ENCODE results near the gene VAMP5. TPM values are rescaled to one million over a fixed set of nuclear protein-coding genes. Genes with fewer than 3 reads are reported as not detected.

The VAMP5 gene
- total and polyA plus RNA-seq, 4 donors = 9.7 to 74.6 (median 40.2) TPM

GRCh38 chr2:85582492-85582891, 1.7 kb upstream of the VAMP5 start:
- Histone ChIP-seq H3K4me3 (ENCODE audit: low read depth in 1 of 3, low read length in 3 of 3) (no peak overlapping the region), H3K9ac (ENCODE audit: low read depth in 1 of 2, low read length in 2 of 2) (no peak overlapping the region), H3K9me3 (ENCODE audit: control insufficient read depth in 4 of 4, low read length in 3 of 4) (no peaks in the 10 kb centered on the region), H3K27me3 (ENCODE audit: control insufficient read depth in 4 of 4, insufficient read depth in 4 of 4, low read length in 3 of 4) (no peaks in the 10 kb centered on the region), H3K36me3 (ENCODE audit: control insufficient read depth in 4 of 4, insufficient read depth in 3 of 4, low read depth in 1 of 4, low read length in 3 of 4) (peaks cover 0 to 7% (median 2%) of the 10 kb centered on the region in 4 donors), H3K27ac (ENCODE audit: low read depth in 1 of 2, low read length in 2 of 2) (no peak overlapping the region), H3K4me1 (ENCODE audit: control insufficient read depth in 4 of 4, insufficient read depth in 4 of 4, low read length in 3 of 4) (peaks cover 12 to 41% (median 31%) of the 10 kb centered on the region in 4 donors)
- 80% methylated on average over 1 of the region's 1 CpG for WGBS
- DNase-seq (ENCODE audit: low spot score) = no peak
- no peak for TF ChIP-seq CTCF (IDR thresholded peaks at IDR 0.05; ENCODE audit: low read depth, low read length, missing input control)
- TF ChIP-seq, protein P1, sequence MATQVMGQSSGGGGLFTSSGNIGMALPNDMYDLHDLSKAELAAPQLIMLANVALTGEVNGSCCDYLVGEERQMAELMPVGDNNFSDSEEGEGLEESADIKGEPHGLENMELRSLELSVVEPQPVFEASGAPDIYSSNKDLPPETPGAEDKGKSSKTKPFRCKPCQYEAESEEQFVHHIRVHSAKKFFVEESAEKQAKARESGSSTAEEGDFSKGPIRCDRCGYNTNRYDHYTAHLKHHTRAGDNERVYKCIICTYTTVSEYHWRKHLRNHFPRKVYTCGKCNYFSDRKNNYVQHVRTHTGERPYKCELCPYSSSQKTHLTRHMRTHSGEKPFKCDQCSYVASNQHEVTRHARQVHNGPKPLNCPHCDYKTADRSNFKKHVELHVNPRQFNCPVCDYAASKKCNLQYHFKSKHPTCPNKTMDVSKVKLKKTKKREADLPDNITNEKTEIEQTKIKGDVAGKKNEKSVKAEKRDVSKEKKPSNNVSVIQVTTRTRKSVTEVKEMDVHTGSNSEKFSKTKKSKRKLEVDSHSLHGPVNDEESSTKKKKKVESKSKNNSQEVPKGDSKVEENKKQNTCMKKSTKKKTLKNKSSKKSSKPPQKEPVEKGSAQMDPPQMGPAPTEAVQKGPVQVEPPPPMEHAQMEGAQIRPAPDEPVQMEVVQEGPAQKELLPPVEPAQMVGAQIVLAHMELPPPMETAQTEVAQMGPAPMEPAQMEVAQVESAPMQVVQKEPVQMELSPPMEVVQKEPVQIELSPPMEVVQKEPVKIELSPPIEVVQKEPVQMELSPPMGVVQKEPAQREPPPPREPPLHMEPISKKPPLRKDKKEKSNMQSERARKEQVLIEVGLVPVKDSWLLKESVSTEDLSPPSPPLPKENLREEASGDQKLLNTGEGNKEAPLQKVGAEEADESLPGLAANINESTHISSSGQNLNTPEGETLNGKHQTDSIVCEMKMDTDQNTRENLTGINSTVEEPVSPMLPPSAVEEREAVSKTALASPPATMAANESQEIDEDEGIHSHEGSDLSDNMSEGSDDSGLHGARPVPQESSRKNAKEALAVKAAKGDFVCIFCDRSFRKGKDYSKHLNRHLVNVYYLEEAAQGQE (IDR thresholded peaks at IDR 0.05) = no peak
- TF ChIP-seq RXRA (IDR thresholded peaks at IDR 0.05) = no peak
- no peak for TF ChIP-seq YY1 (IDR thresholded peaks at IDR 0.05)
- no peak for TF ChIP-seq FOXA1 (IDR thresholded peaks at IDR 0.05)
- TF ChIP-seq RAD21 (IDR thresholded peaks at IDR 0.05) = no peak
- TF ChIP-seq FOXA2 (IDR thresholded peaks at IDR 0.05) = no peak

GRCh38 chr2:85583667-85584353, 421 bp upstream of the VAMP5 start:
- peak overlapping the region; percentile 27 to 71 (median 70) for H3K4me3 ChIP-seq (ENCODE audit: low read depth in 1 of 3, low read length in 3 of 3)
- no peaks in the 10 kb centered on the region for H3K27me3 ChIP-seq (ENCODE audit: control insufficient read depth in 4 of 4, insufficient read depth in 4 of 4, low read length in 3 of 4)
- peak overlapping the region; percentile 85 to 89 for H3K27ac ChIP-seq (ENCODE audit: low read depth in 1 of 2, low read length in 2 of 2)
- peaks cover 12 to 34% (median 22%) of the 10 kb centered on the region in 4 donors for H3K4me1 ChIP-seq (ENCODE audit: control insufficient read depth in 4 of 4, insufficient read depth in 4 of 4, low read length in 3 of 4)
- peaks cover 0 to 7% (median 2%) of the 10 kb centered on the region in 4 donors for H3K36me3 ChIP-seq (ENCODE audit: control insufficient read depth in 4 of 4, insufficient read depth in 3 of 4, low read depth in 1 of 4, low read length in 3 of 4)
- 29% methylated on average over 16 of the region's 16 CpGs for WGBS
- peak overlapping the region in 1 of 2 donors; percentile 3 for H3K9ac ChIP-seq (ENCODE audit: low read depth in 1 of 2, low read length in 2 of 2)
- no peak for DNase-seq (ENCODE audit: low spot score)
- TF ChIP-seq GABPA (IDR thresholded peaks at IDR 0.05 in 1 of 2, conservative IDR thresholded peaks at IDR 0.05 in 1 of 2) = no peak
- no peak for TF ChIP-seq EGR1 (IDR thresholded peaks at IDR 0.05; ENCODE audit: low read depth in 2 of 2)
- TF ChIP-seq RXRA (IDR thresholded peaks at IDR 0.05) = peak in 1 of 2 donors; percentile 18
- peak; percentile 51 for TF ChIP-seq SP1 (IDR thresholded peaks at IDR 0.05)
- peak; percentile 24 to 26 for TF ChIP-seq HNF4A (conservative IDR thresholded peaks at IDR 0.05)
- no peaks in the 10 kb centered on the region for H3K9me3 ChIP-seq (ENCODE audit: control insufficient read depth in 4 of 4, low read length in 3 of 4)
